Measurements from ENCODE around the gene CAPS.

- TF ChIP-seq EZH2 (IDR thresholded peaks at IDR 0.05; ENCODE audit: borderline replicate concordance, low read depth, low read length, severe bottlenecking) = no peak
- TF ChIP-seq, protein P1, sequence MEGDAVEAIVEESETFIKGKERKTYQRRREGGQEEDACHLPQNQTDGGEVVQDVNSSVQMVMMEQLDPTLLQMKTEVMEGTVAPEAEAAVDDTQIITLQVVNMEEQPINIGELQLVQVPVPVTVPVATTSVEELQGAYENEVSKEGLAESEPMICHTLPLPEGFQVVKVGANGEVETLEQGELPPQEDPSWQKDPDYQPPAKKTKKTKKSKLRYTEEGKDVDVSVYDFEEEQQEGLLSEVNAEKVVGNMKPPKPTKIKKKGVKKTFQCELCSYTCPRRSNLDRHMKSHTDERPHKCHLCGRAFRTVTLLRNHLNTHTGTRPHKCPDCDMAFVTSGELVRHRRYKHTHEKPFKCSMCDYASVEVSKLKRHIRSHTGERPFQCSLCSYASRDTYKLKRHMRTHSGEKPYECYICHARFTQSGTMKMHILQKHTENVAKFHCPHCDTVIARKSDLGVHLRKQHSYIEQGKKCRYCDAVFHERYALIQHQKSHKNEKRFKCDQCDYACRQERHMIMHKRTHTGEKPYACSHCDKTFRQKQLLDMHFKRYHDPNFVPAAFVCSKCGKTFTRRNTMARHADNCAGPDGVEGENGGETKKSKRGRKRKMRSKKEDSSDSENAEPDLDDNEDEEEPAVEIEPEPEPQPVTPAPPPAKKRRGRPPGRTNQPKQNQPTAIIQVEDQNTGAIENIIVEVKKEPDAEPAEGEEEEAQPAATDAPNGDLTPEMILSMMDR (IDR thresholded peaks at IDR 0.05; ENCODE audit: borderline replicate concordance, extremely low read depth, low read length, poor library complexity, severe bottlenecking) = no peak
Observed at GRCh38 chr19:5891938-5892771, 21.9 kb upstream of the CAPS start.

Data from DND-41 (cell line).